IPS-18c (cell line): ENCODE data around the gene ZBTB22.
"Not testable (repeated sequence)": the region's sequence is repeated elsewhere in the genome, so short reads cannot be mapped to it uniquely, and the experiment has no call there.

ENCODE experiments used
- H3K4me3 ChIP-seq: 2 replicates; pipeline ENCODE4 v1.7.0; 2013; ENCODE audit warnings: low read depth, mild to moderate bottlenecking, low read length, moderate library complexity; ENCODE audit not compliant: insufficient read depth
- H3K9me3 ChIP-seq: one replicate; pipeline ENCODE4 v1.6.1; 2013; ENCODE audit warnings: mild to moderate bottlenecking, low read length, moderate library complexity; ENCODE audit not compliant: control insufficient read depth, insufficient read depth

ZBTB22 gene

GRCh38 chr6:33275795-33276580, 41.6 kb downstream of the ZBTB22 start:
- H3K4me3 ChIP-seq: peak overlapping the region; percentile 61; the same call in 1 of the 2 replicates
- not testable (repeated sequence) for H3K9me3 ChIP-seq

- Histone ChIP-seq H3K4me3 (peak overlapping the region; percentile 16; the same call in 1 of the 2 replicates), H3K9me3 (no peaks in the 10 kb centered on the region)
These were observed 43.3 kb downstream of the ZBTB22 start for GRCh38 chr6:33273924-33274902.

GRCh38 chr6:33273129-33273923, 44.2 kb downstream of the ZBTB22 start:
- Histone ChIP-seq H3K4me3 (peak overlapping the region; percentile 91), H3K9me3 (no peaks in the 10 kb centered on the region)

- Histone ChIP-seq H3K9me3 (no peaks in the 10 kb centered on the region), H3K4me3 (peak overlapping the region; percentile 91)
These were observed 45.0 kb downstream of the ZBTB22 start for GRCh38 chr6:33272275-33273128.

DNA sequence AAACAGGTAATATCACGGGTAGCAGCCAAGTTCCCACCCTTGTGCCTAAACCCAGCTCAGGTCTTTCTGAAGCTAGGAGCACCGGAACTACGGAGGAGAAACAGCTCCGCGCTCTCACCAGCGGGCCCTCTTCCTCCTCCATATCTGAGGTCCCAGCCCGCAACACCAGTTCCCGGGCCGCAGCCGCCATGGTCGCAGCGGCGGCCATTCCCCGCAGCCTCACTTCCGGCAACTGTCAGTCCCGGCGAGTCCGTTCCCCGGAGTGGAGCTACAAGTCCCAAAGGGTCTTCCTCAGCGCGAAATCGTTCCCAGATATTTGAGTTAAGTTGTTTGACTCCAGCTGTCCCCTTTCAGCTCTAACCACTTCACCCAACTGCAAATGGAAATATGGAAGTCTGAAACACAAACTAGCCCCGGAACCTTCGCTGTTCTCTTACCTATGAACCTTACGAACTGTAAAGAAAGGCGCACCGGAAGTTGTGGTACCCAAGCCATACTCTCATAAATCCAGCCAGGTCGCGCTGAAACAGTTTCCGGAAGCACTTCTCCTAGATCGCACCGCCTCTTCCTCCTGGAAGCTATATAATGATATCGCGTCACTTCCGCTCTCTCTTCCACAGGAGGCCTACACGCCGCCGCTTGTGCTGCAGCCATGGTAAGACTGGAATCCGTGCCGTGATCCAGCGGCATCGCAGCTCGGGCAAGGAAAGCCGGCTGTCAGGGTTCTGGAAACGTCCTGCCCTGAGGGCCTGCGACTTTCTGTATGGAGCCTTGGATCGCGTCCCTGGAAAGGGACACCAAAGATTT, 45.9 kb downstream of the ZBTB22 start, which contains the start of the genes RPS18 and VPS52:
Gene RPS18, plus strand, starts transcription at position 608 of the 807 bp plus-strand sequence. Its CDS starts 45 bp downstream, at position 653.
Gene VPS52, minus strand, starts transcription at position 409 of the 807 bp plus-strand sequence. Its CDS starts 201 bp downstream, at position 208.
- Histone ChIP-seq H3K4me3 (peak within 1 kb of the TSS; percentile 91), H3K9me3 (no peaks in the 10 kb centered on the region)

DNA sequence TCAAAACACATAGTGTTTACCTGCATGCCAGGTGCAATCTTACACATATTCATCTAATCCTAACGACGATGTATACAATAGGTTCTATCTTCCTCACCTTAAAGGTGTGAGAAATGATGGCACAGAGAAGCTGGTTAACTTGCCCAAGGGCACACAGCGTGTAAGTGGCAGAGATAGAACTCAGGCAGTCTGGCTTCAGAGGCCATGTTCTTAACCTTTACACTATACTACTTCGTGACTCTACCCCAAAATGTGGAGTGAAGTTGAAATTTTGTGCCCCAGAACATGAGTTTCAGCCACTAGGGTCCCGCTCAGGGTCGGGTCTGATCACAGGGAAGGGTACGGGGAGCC, 46.5 kb downstream of the ZBTB22 start:
- Histone ChIP-seq H3K4me3 (peak overlapping the region; percentile 87), H3K9me3 (no peaks in the 10 kb centered on the region)
